ENCODE data around the gene DEDD.

DEDD gene

GRCh38 chr1:161106431-161106830 is 26.0 kb downstream of the DEDD start:
- Histone ChIP-seq H3K9me3 (ENCODE audit: insufficient read depth, low read depth, low read length) (no peaks in the 10 kb centered on the region), H3K27ac (ENCODE audit: low read depth, low read length) (no peak overlapping the region), H3K9ac (ENCODE audit: low read depth, low read length) (no peak overlapping the region), H3K4me1 (ENCODE audit: insufficient read depth, low read length) (no peaks in the 10 kb centered on the region), H3K4me3 (ENCODE audit: low read length) (no peak overlapping the region), H3K27me3 (ENCODE audit: insufficient read depth, low read length) (no peaks in the 10 kb centered on the region), H3K36me3 (ENCODE audit: insufficient read depth, low read length) (peaks cover 29% of the 10 kb centered on the region)
- 94% methylated on average over 1 of the region's 1 CpG for WGBS

- no peak overlapping the region for H3K4me3 ChIP-seq (ENCODE audit: low read length)
- H3K36me3 ChIP-seq (ENCODE audit: insufficient read depth, low read length): peaks cover 30% of the 10 kb centered on the region
- no peaks in the 10 kb centered on the region for H3K4me1 ChIP-seq (ENCODE audit: insufficient read depth, low read length)
- no peak overlapping the region for H3K9ac ChIP-seq (ENCODE audit: low read depth, low read length)
- no peak overlapping the region for H3K27ac ChIP-seq (ENCODE audit: low read depth, low read length)
- H3K27me3 ChIP-seq (ENCODE audit: insufficient read depth, low read length): no peaks in the 10 kb centered on the region
- no peaks in the 10 kb centered on the region for H3K9me3 ChIP-seq (ENCODE audit: insufficient read depth, low read depth, low read length)
- WGBS: 94% methylated on average over 2 of the region's 2 CpGs
Measured at GRCh38 chr1:161100556-161100955, 31.9 kb downstream of the DEDD start.

GRCh38 chr1:161099090-161099802 is 33.2 kb downstream of the DEDD start:
- no peak overlapping the region for H3K27ac ChIP-seq (ENCODE audit: low read depth, low read length)
- peak overlapping the region; percentile 73 for H3K4me3 ChIP-seq (ENCODE audit: low read length)
- H3K4me1 ChIP-seq (ENCODE audit: insufficient read depth, low read length): no peaks in the 10 kb centered on the region
- no peak overlapping the region for H3K9ac ChIP-seq (ENCODE audit: low read depth, low read length)
- H3K27me3 ChIP-seq (ENCODE audit: insufficient read depth, low read length): no peaks in the 10 kb centered on the region
- WGBS: 87% methylated on average over 9 of the region's 9 CpGs
- peaks cover 30% of the 10 kb centered on the region for H3K36me3 ChIP-seq (ENCODE audit: insufficient read depth, low read length)
- H3K9me3 ChIP-seq (ENCODE audit: insufficient read depth, low read depth, low read length): no peaks in the 10 kb centered on the region

- H3K4me3 ChIP-seq (ENCODE audit: low read length): peak within 1 kb of the TSS; percentile 73
- peak within 1 kb of the TSS; percentile 71 for H3K9ac ChIP-seq (ENCODE audit: low read depth, low read length)
- H3K27ac ChIP-seq (ENCODE audit: low read depth, low read length): peak within 1 kb of the TSS; percentile 17; the same call in 1 of the 2 replicates
- no peaks in the 10 kb centered on the region for H3K9me3 ChIP-seq (ENCODE audit: insufficient read depth, low read depth, low read length)
- 3% methylated on average over 71 of the region's 71 CpGs for WGBS
- H3K36me3 ChIP-seq (ENCODE audit: insufficient read depth, low read length): peaks cover 25% of the 10 kb centered on the region
- no peaks in the 10 kb centered on the region for H3K4me1 ChIP-seq (ENCODE audit: insufficient read depth, low read length)
- H3K27me3 ChIP-seq (ENCODE audit: insufficient read depth, low read length): no peaks in the 10 kb centered on the region
Measured at GRCh38 chr1:161098210-161099068, 34.0 kb downstream of the DEDD start, which contains the start of gene KLHDC9. Gene KLHDC9, plus strand, starts transcription at chr1:161098361. Its CDS starts 175 bp downstream, at chr1:161098536.

GRCh38 chr1:161096530-161096929 is 35.9 kb downstream of the DEDD start:
- peaks cover 15% of the 10 kb centered on the region for H3K36me3 ChIP-seq (ENCODE audit: insufficient read depth, low read length)
- no peaks in the 10 kb centered on the region for H3K9me3 ChIP-seq (ENCODE audit: insufficient read depth, low read depth, low read length)
- no peak overlapping the region for H3K9ac ChIP-seq (ENCODE audit: low read depth, low read length)
- 77% methylated on average over 1 of the region's 1 CpG for WGBS
- no peak overlapping the region for H3K27ac ChIP-seq (ENCODE audit: low read depth, low read length)
- no peaks in the 10 kb centered on the region for H3K27me3 ChIP-seq (ENCODE audit: insufficient read depth, low read length)
- no peaks in the 10 kb centered on the region for H3K4me1 ChIP-seq (ENCODE audit: insufficient read depth, low read length)
- no peak overlapping the region for H3K4me3 ChIP-seq (ENCODE audit: low read length)

GRCh38 chr1:161096015-161096414 is 36.5 kb downstream of the DEDD start:
- H3K4me3 ChIP-seq (ENCODE audit: low read length): no peak overlapping the region
- peaks cover 13% of the 10 kb centered on the region for H3K36me3 ChIP-seq (ENCODE audit: insufficient read depth, low read length)
- WGBS: 72% methylated on average over 2 of the region's 2 CpGs
- no peaks in the 10 kb centered on the region for H3K4me1 ChIP-seq (ENCODE audit: insufficient read depth, low read length)
- no peaks in the 10 kb centered on the region for H3K27me3 ChIP-seq (ENCODE audit: insufficient read depth, low read length)
- H3K27ac ChIP-seq (ENCODE audit: low read depth, low read length): no peak overlapping the region
- H3K9me3 ChIP-seq (ENCODE audit: insufficient read depth, low read depth, low read length): no peaks in the 10 kb centered on the region
- no peak overlapping the region for H3K9ac ChIP-seq (ENCODE audit: low read depth, low read length)

GRCh38 chr1:161095230-161095629 is 37.2 kb downstream of the DEDD start:
- WGBS: 97% methylated on average over 6 of the region's 6 CpGs
- H3K9me3 ChIP-seq (ENCODE audit: insufficient read depth, low read depth, low read length): no peaks in the 10 kb centered on the region
- H3K9ac ChIP-seq (ENCODE audit: low read depth, low read length): no peak overlapping the region

GRCh38 chr1:161094481-161094880 is 38.0 kb downstream of the DEDD start:
- Histone ChIP-seq H3K36me3 (ENCODE audit: insufficient read depth, low read length) (no peaks in the 10 kb centered on the region), H3K27ac (ENCODE audit: low read depth, low read length) (no peak overlapping the region), H3K9ac (ENCODE audit: low read depth, low read length) (no peak overlapping the region), H3K9me3 (ENCODE audit: insufficient read depth, low read depth, low read length) (no peaks in the 10 kb centered on the region), H3K4me3 (ENCODE audit: low read length) (no peak overlapping the region), H3K27me3 (ENCODE audit: insufficient read depth, low read length) (no peaks in the 10 kb centered on the region), H3K4me1 (ENCODE audit: insufficient read depth, low read length) (no peaks in the 10 kb centered on the region)
- WGBS: 92% methylated on average over 7 of the region's 14 CpGs

More at GRCh38 chr1:161095230-161095629, 37.2 kb downstream of the DEDD start:
- no peak overlapping the region for H3K4me3 ChIP-seq (ENCODE audit: low read length)
- no peaks in the 10 kb centered on the region for H3K4me1 ChIP-seq (ENCODE audit: insufficient read depth, low read length)
- H3K27ac ChIP-seq (ENCODE audit: low read depth, low read length): no peak overlapping the region
- H3K36me3 ChIP-seq (ENCODE audit: insufficient read depth, low read length): peaks cover 6% of the 10 kb centered on the region
- no peaks in the 10 kb centered on the region for H3K27me3 ChIP-seq (ENCODE audit: insufficient read depth, low read length)

GRCh38 chr1:161092621-161093028 is 39.8 kb downstream of the DEDD start:
- Histone ChIP-seq H3K36me3 (ENCODE audit: insufficient read depth, low read length) (no peaks in the 10 kb centered on the region), H3K9ac (ENCODE audit: low read depth, low read length) (no peak overlapping the region), H3K27ac (ENCODE audit: low read depth, low read length) (no peak overlapping the region), H3K9me3 (ENCODE audit: insufficient read depth, low read depth, low read length) (no peaks in the 10 kb centered on the region), H3K27me3 (ENCODE audit: insufficient read depth, low read length) (no peaks in the 10 kb centered on the region), H3K4me1 (ENCODE audit: insufficient read depth, low read length) (no peaks in the 10 kb centered on the region), H3K4me3 (ENCODE audit: low read length) (no peak overlapping the region)
- 81% methylated on average over 3 of the region's 3 CpGs for WGBS

- no peaks in the 10 kb centered on the region for H3K27me3 ChIP-seq (ENCODE audit: insufficient read depth, low read length)
- H3K4me1 ChIP-seq (ENCODE audit: insufficient read depth, low read length): no peaks in the 10 kb centered on the region
- H3K4me3 ChIP-seq (ENCODE audit: low read length): no peak overlapping the region
- H3K9me3 ChIP-seq (ENCODE audit: insufficient read depth, low read depth, low read length): no peaks in the 10 kb centered on the region
- WGBS: 82% methylated on average over 7 of the region's 7 CpGs
- no peaks in the 10 kb centered on the region for H3K36me3 ChIP-seq (ENCODE audit: insufficient read depth, low read length)
- no peak overlapping the region for H3K9ac ChIP-seq (ENCODE audit: low read depth, low read length)
- H3K27ac ChIP-seq (ENCODE audit: low read depth, low read length): no peak overlapping the region
Measured at GRCh38 chr1:161091796-161092507, 40.5 kb downstream of the DEDD start.

GRCh38 chr1:161091093-161091492 is 41.4 kb downstream of the DEDD start:
- Histone ChIP-seq H3K9me3 (ENCODE audit: insufficient read depth, low read depth, low read length) (no peaks in the 10 kb centered on the region), H3K4me3 (ENCODE audit: low read length) (no peak overlapping the region), H3K4me1 (ENCODE audit: insufficient read depth, low read length) (peaks cover 6% of the 10 kb centered on the region; the same call in 1 of the 2 replicates), H3K9ac (ENCODE audit: low read depth, low read length) (no peak overlapping the region), H3K27ac (ENCODE audit: low read depth, low read length) (no peak overlapping the region), H3K27me3 (ENCODE audit: insufficient read depth, low read length) (no peaks in the 10 kb centered on the region), H3K36me3 (ENCODE audit: insufficient read depth, low read length) (no peaks in the 10 kb centered on the region)
- WGBS: 93% methylated on average over 5 of the region's 5 CpGs
